Osteoblast (primary cell): ENCODE measurements around the gene DMD. TPM values are rescaled to one million over a fixed set of nuclear protein-coding genes. Genes with fewer than 3 reads are reported as not detected.

Experiments used
- DNase-seq: peaks from one replicate; pipeline ENCODE4 v3.0.0; 2011; ENCODE audit warnings: low spot score, mixed read lengths; ENCODE audit not compliant: insufficient read length; ENCODE audit errors: missing footprints
- H2AFZ ChIP-seq: 2 replicates; pipeline ENCODE4 v1.6.0; 2011; ENCODE audit warnings: mild to moderate bottlenecking, low read length
- H3K27ac ChIP-seq: 2 replicates; pipeline ENCODE4 v1.5.1; 2011; ENCODE audit warnings: mild to moderate bottlenecking, low read depth, low read length, moderate library complexity
- H3K27me3 ChIP-seq: 2 replicates; pipeline ENCODE4 v1.6.0; 2012; ENCODE audit warnings: mild to moderate bottlenecking, control low read depth, inconsistent platforms, low read length, moderate library complexity; ENCODE audit not compliant: insufficient read depth
- H3K36me3 ChIP-seq: 2 replicates; pipeline ENCODE4 v1.5.1; 2011; ENCODE audit warnings: mild to moderate bottlenecking, low read length, control low read depth, moderate library complexity; ENCODE audit not compliant: insufficient read depth
- H3K4me1 ChIP-seq: 2 replicates; pipeline ENCODE4 v1.5.1; 2011; ENCODE audit warnings: mild to moderate bottlenecking, low read length, control low read depth, moderate library complexity; ENCODE audit not compliant: insufficient read depth
- H3K4me2 ChIP-seq: 2 replicates; pipeline ENCODE4 v1.6.0; 2011; ENCODE audit warnings: mild to moderate bottlenecking, low read length; ENCODE audit not compliant: insufficient read depth
- H3K4me3 ChIP-seq: fragments of 200-600 bp; sonication (generic); 3 replicates; pipeline ENCODE4 v1.5.1; 2012; ENCODE audit warnings: mild to moderate bottlenecking, low read length, inconsistent platforms; ENCODE audit not compliant: insufficient read depth
- H3K79me2 ChIP-seq: 2 replicates; pipeline ENCODE4 v1.6.0; 2012; ENCODE audit warnings: mild to moderate bottlenecking, low read length, control low read depth, inconsistent platforms; ENCODE audit not compliant: insufficient read depth
- H3K9me3 ChIP-seq: 2 replicates; pipeline ENCODE4 v1.5.1; 2011; ENCODE audit warnings: low read depth, low read length, control low read depth
- H4K20me1 ChIP-seq: 2 replicates; pipeline ENCODE4 v1.6.0; 2012; ENCODE audit warnings: mild to moderate bottlenecking, low read length, control low read depth; ENCODE audit not compliant: insufficient read depth
- total RNA-seq: library from RNA; depleted of rRNA; stranded (reverse); fragments of >200 nt; gene quantifications from 2 replicates; pipeline ENCODE4 v1.2.3, GENCODE V29; 2012
- TF ChIP-seq, protein P1 (sequence below): IDR thresholded peaks from 2 replicates; pipeline ENCODE4 v1.5.1; 2011; ENCODE audit warnings: mild to moderate bottlenecking, low read depth, low read length, moderate library complexity; ENCODE audit errors: extremely low read depth

Gene DMD
- total RNA-seq, 1 donor = 12.7 TPM

DNA sequence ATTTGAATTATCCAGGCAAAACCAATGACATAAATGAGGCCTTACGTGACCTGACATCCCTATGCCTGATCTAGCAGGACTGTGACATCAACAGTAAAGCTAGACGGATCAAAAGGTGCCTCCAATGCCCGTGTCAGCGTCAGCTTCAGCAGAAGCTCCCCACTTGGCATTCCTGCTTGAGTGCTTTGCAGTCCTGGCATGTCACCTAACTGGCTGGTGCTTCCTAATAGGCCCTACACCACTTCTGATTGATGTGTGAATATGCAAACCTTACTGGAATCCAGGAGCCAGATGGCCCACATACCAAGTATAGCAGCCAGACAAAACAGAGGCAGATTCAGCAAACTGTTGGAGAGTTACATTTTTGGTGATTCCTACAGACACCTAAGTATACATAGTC lies 224.2 kb downstream of the DMD start:
- Histone ChIP-seq H3K4me3 (no peak overlapping the region), H3K79me2 (no peaks in the 10 kb centered on the region), H3K36me3 (no peaks in the 10 kb centered on the region), H3K4me2 (no peak overlapping the region), H3K9me3 (no peaks in the 10 kb centered on the region), H3K4me1 (no peaks in the 10 kb centered on the region), H3K27me3 (no peaks in the 10 kb centered on the region), H2AFZ (no peak overlapping the region), H3K27ac (no peak overlapping the region), H4K20me1 (no peaks in the 10 kb centered on the region)
- TF ChIP-seq, protein P1, sequence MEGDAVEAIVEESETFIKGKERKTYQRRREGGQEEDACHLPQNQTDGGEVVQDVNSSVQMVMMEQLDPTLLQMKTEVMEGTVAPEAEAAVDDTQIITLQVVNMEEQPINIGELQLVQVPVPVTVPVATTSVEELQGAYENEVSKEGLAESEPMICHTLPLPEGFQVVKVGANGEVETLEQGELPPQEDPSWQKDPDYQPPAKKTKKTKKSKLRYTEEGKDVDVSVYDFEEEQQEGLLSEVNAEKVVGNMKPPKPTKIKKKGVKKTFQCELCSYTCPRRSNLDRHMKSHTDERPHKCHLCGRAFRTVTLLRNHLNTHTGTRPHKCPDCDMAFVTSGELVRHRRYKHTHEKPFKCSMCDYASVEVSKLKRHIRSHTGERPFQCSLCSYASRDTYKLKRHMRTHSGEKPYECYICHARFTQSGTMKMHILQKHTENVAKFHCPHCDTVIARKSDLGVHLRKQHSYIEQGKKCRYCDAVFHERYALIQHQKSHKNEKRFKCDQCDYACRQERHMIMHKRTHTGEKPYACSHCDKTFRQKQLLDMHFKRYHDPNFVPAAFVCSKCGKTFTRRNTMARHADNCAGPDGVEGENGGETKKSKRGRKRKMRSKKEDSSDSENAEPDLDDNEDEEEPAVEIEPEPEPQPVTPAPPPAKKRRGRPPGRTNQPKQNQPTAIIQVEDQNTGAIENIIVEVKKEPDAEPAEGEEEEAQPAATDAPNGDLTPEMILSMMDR = no peak
- DNase-seq = no peak

DNA sequence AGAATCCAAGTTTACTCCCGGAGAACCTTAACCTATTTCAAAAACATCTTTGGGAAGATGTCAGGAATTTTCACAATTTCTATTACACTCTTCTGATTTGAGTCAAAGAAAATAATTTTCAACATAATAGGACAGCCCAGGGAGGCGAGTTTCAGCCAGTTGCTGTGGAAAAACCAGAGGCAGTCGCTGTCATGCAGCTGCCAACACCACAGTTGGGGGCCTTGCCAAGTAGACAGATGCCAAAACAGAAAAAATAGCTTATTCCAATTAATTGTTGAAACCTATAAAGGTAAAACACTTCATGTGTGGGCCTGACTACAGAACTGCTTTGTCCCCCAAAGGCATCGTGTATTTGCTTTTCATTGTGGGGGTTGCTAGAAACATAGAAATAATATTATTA lies 225.8 kb downstream of the DMD start:
- TF ChIP-seq, protein P1 = no peak

DNA sequence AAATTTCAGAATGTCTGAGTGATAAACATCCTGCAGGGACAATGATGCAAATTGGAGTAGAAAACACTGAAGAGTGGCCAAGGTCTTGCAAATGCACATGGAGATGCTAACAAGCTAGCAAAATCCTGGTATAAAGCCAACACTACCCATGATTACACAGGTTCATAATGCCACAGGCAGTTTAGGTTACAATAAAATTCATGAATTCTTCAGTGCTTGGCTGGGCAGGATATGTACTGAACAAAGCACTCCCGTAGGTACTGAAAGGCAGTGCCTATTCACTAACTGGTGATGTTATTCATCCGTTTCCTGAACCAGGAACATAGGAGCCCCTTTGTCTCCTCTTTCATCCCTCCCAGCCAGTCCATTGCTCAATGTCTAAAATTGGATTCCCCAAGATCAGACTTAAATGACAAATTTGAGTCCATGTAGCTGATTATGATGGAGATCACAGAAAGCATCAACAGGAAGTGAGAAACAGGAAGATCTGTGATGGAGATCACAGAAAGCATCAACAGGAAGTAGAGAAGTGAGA lies 244.5 kb downstream of the DMD start:
- Histone ChIP-seq H3K27me3 (no peaks in the 10 kb centered on the region), H2AFZ (no peak overlapping the region), H3K4me3 (no peak overlapping the region), H3K9me3 (no peaks in the 10 kb centered on the region), H3K4me2 (no peak overlapping the region), H3K79me2 (no peaks in the 10 kb centered on the region), H4K20me1 (no peaks in the 10 kb centered on the region), H3K27ac (no peak overlapping the region), H3K4me1 (no peaks in the 10 kb centered on the region), H3K36me3 (no peaks in the 10 kb centered on the region)
- TF ChIP-seq, protein P1 = no peak
- DNase-seq = no peak

More for the DNA sequence above, 225.8 kb downstream of the DMD start:
- no peak overlapping the region for H2AFZ ChIP-seq
- H3K27ac ChIP-seq = no peak overlapping the region
- H3K79me2 ChIP-seq = no peaks in the 10 kb centered on the region
- no peaks in the 10 kb centered on the region for H3K27me3 ChIP-seq
- H4K20me1 ChIP-seq = no peaks in the 10 kb centered on the region
- no peaks in the 10 kb centered on the region for H3K9me3 ChIP-seq
- H3K4me2 ChIP-seq = no peak overlapping the region
- H3K4me3 ChIP-seq = no peak overlapping the region
- no peaks in the 10 kb centered on the region for H3K36me3 ChIP-seq
- no peak for DNase-seq
- H3K4me1 ChIP-seq = no peaks in the 10 kb centered on the region

DNA sequence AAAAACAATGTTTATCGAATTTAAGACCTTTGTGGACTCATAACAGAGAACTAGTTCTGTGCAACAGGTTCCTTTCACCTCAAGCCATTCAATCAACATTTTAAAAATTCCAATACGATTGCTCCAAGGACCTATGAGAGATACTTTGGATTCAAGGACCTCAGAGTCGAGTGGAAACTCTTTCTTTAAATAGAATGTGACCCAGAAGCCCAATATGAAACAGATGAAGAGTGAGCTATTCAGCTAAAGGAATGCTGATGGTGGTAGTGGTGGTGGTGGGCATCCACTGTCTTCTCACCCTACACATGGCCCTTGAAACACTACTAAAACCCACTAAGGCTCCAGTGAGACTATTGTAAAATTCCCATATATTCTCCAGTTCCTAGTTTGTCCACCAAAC lies 257.2 kb downstream of the DMD start:
- Histone ChIP-seq H2AFZ (no peak overlapping the region), H3K4me1 (no peaks in the 10 kb centered on the region), H3K27ac (no peak overlapping the region), H3K9me3 (peaks cover 2% of the 10 kb centered on the region), H4K20me1 (no peaks in the 10 kb centered on the region), H3K79me2 (no peaks in the 10 kb centered on the region), H3K4me3 (no peak overlapping the region), H3K27me3 (no peaks in the 10 kb centered on the region), H3K36me3 (no peaks in the 10 kb centered on the region), H3K4me2 (no peak overlapping the region)
- DNase-seq = no peak
- TF ChIP-seq, protein P1 = no peak
